GM21717 (cell line): ENCODE results near the gene TLCD5.

Experiments
- ATAC-seq: cut with Tn5 transposase; IDR thresholded peaks from one replicate; pipeline ENCODE4 v1.9.1; 2021; ENCODE audit warnings: mild to moderate bottlenecking, moderate library complexity; ENCODE audit not compliant: unreplicated experiment

The TLCD5 gene

DNA sequence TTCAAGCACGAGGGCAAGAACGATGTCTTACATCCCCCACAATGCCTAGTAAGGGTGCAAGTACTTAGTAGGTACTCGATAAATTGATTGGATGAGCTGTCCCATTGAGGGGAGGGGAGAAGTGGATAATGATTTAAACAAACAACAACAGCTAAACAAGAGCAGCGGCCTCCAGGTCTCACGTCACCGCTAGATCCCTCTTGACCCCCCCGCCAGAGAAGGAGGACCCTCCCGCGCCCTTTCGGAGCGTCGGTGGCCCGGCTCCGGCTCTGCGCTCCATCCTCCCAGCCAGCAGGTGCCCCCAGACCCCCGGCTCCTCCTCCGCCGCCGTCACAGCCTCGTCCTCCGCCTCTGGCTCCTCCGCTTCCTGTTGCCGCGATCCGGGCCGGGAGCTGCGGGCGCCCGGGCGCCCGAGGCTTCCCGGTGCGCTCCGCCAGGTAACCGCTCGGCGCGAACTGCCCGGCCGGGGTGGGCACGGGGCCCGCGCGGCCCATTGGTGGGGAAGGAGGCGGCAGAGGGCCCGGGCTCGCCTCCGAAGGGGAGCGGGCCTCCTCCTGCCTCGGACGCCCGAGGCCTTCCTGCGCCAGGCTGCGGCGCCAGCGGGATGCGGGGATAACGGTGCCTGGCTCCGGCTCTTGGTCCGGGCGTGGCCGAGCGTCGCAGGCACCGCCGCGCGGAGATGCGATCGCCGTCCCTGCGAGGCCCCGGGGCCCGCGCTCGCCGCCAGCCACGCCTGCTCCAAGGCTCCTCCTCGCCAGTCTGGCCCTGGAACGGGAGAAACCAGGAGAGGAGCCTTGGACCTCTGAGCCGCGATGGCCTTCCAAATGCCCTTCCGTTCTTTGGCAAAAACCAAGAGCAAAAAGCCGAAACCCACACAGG, at the start of gene TLCD5:
Gene TLCD5 (plus strand): TSS at position 368 of the 879 bp plus-strand sequence. CDS start 2,143 bp downstream, outside the sequence.
- ATAC-seq = peak; percentile 73

DNA sequence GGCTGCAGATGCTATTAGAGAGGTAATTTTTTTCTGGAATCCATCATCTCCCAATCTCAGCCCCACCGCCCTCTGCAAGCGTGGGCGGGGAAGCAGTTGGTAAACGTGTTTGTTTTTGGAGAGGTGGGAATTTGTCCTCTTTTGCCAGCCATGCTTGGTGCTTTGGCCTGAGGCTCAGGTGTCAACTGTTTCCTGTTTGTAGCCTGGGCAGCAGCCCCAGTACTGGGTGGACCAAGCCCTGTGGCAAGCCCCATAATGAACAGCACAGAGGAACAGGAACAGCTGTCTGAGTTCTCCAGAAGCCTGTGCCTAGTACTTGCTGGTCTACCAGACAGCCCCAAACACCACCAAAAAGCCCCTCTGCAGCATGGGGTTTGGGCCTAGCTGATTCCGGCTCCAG, 45.6 kb upstream of the TLCD5 start:
- ATAC-seq = no peak

DNA sequence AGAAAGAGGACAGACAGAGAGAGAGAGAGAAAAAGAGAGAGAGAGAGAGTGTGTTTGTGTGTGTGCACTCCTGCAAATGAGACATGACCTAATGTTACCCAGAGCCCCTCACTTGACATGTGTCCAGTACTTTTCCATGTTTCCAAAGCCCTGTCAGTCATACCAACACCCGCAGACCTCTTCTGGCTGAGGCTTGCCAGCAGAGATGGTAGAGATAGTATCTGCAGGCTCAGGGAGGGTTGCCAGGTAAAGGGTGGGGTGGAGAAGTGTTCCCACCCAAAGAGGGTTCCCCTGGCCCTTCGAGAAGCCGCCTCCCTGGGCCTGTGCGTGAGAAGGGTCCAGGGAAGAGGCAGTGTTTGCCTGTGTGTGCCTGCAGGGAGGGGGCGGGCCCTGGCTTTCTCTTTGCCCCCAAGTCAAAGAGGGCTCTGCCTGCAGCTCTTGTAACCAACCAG, 44.5 kb upstream of the TLCD5 start:
- ATAC-seq = no peak

DNA sequence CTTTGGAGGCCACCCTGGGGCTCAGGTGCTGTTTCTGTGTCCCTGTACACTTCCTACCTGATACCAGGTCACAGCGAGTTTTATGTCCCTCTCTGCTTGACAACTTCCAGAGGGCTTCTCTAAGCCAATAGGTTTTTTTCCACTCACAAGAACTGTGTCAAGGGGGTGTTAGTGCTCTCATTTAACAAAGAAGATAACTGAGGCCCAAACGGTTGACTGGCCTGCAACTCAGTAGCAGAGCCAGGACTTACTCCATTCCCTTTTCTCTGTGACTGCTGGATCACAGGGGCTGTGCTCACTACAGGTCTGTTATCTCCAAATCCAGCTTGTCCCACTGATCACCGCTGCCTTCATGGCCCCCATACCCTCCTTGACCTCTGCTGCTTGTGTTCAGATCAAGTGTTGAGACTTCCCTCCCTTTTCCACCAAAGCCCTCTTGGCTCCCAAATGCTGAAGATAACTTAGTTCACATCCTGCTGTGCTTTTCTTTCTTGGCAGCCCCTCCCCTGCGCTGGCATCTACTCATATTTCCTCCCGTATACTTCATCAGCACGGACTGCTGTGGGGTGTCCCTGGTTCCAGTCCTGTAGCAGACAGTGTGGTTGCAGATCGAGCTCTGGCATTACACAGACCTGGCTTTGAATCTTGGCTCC, 43.8 kb upstream of the TLCD5 start:
- no peak for ATAC-seq

DNA sequence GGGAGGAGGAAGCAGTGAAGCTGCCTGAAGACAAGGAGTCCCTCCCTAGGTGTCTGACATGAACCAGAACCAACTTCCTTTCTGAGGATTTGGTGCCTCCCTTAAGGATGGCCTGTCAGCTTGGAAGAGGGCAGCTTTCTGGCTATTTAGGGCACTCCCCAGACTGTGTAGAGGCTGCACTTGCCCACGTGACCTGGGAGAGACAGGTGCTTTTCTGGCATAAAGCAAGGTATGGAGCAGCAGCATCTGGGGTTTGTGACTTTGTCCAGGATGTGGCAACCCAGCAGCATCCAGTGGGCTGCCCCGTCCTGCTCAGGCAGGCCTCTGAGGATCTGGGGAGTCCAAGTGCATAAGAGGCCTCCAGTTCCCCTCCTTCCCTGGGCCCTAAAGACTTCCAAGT, 42.0 kb upstream of the TLCD5 start:
- no peak for ATAC-seq

DNA sequence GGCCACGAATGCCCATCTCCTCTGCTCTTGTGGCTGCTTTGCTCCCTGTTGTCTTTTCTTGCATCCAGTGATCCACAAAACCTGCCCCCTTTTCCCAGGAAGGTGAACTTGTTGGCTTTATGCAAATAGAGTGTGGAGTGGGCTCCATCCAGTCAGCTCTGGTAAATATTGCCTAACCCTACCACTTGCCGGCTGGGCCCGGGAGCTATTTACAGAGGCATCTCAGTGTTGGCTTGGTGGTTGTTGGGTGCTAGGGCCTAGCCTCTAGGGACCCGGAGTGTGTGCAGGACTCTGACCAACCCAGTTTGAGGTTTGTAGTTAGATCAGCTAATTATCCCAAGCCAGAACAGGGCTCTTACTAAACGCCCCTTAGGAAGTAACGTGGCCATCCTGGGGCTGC, 40.8 kb upstream of the TLCD5 start:
- no peak for ATAC-seq

DNA sequence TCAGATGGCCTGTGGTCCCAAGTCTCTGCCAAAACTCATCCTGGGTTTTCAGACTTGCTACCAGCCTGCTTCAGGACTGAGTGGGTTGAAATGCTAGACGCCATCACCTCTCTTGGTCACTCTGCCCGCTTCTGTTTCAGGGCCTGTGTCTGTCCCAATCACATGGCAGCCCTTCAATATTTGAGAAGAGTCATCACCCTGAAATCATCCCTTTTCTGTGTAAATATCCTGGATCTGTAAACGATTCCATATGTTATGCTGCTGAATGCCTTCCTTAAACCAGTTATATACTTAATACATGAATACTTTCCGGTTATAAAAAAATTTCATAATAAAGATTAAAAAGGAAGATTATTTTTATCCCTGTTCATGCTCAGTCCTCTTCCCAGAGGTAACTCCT, 39.8 kb upstream of the TLCD5 start:
- ATAC-seq = no peak

DNA sequence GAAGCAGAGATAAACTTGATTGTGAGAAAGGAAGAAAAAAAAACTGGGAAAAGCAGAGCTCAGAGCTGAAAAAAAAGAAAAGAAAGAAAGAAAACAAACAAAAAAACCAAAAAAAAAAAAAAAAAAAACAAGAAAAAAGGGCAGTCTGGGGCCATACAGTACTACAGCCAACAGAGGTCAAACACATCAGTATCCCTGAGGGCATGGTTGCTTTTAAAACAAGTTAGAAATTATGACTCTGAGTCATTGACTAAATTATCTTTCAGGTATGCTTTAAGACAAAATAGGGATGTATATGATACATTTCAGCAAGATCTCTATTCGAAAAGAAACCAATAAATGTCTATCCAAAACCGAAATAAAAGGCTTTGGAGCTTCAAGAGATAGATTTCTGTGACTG, 37.1 kb upstream of the TLCD5 start:
- no peak for ATAC-seq

DNA sequence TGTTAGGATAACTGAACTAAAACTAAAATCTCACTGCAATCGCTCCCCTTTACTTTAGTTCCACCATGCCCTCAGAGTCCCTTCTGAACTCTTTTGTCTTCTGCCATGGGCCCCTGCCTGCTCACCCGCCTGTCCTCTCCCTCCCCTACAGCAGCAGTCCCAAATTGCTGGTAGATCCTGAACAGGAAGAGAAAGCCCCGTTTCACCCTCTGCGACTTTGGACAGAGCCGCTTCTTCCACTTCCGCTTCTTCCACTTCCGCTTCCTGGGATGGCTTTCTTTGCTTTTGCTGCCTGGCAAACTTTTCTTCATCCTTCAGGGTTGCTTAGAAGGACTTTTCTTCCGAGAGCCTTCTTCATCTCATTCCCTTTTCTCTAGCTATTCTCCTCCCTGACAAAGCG, 35.7 kb upstream of the TLCD5 start:
- ATAC-seq = no peak

DNA sequence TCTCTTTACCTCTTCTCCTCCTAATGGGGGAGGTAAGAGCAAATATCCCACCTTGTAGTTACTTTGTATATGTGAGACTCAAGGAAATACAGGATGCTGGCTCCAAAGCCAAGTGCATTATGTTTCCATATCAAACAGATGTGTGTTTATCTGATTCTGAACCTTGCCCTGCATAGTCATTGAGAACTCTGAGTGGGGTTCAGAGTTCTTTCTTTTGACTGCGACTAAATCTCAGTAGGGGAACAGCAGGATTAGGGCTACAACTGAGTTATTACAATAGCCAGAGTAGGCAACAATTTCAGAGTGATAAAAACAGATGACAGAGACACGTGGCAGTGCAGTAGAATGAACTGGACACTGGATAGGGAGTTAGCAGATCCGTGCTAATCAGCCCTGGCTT, 34.1 kb upstream of the TLCD5 start:
- no peak for ATAC-seq

DNA sequence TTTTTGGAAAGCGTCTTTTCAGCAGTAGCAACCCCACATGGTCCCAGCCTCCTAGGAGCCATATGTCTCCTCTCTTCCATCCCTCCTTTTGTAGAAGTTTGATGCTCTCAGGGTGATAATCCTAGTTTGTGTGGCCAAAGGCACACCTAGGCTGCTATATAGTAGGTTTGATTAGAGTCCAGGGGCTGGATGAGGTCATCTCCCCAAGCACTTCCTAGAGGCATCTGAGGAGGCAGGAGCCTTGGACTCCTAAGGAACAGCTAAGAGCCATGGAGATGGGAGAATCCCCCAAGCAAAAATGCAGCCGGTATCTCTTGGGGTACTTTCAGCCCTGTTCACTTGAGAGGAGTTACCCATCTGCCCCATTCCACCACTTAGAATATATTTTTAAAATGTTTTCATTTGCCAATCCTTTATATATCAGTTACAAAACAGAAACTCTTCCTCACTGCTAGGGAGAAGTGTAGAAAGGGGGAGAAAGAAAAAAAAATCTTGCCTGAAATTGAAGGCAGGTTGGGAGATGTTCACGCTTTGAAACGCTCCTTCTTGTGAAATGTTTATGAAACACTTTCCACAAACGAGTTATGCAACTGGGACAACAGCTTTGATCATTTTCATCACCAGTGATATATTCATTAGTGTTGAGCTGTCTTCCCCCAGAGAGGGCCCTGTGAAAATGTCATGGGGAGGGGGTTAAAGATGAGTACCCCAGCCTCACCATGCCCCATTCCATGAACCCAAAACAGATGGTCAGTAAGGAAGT, 31.9 kb upstream of the TLCD5 start:
- ATAC-seq = no peak

DNA sequence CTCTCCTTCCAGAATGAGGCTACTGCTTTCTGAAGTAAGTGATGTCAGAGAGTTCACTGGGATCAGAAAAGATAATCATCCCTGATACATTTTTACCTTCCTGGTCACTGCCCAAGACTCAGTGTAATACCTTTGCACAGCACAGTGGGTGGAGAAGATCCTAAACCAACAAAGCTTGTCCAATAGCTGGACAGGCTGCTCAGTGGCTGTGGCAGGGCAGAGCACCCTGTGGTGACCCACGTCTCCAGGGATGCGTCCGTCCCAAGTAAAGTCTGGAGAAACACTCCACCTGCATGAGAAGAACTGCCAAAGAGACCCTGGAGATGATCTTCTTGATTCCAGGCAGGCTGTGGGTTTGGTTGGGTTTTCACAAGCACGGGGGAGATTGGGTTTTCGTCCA, 31.0 kb upstream of the TLCD5 start:
- ATAC-seq = no peak

DNA sequence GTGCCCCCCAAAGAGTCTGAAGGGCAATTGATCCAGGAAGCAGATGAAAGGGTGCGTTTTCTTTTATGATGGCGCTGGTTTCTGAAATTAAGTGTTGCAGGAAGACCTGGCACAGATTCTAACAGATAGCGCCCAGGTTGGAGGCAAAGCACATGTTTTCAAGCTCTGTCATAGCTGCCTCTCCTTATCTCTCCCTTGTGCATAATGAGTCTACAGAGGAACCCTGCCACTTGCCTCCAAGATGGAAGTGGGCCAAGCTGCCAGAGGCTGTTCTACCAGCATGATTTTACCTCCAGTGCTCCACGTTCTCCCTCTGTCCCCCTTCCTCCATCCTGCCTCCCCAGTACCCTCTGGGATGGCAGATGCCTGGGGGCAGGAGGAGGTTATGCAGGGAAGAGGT, 30.0 kb upstream of the TLCD5 start:
- ATAC-seq = no peak

DNA sequence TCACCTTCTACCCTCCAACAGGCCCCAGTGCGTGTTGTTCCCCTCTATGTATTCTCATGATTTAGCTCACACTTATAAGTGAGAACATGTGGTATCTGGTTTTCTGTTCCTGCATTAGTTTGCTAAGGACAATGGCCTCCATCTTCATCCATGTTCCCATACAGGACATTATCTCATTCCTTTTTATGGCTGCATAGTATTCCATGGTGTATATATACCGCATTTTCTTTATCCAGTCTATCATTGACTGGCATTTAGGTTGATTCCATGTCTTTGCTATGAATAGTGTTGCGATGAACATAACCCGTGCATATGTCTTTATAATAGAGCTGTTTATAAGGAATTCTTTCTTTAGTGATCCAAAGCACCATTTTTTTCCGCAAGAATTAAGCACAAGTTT, 28.5 kb upstream of the TLCD5 start:
- ATAC-seq = no peak

DNA sequence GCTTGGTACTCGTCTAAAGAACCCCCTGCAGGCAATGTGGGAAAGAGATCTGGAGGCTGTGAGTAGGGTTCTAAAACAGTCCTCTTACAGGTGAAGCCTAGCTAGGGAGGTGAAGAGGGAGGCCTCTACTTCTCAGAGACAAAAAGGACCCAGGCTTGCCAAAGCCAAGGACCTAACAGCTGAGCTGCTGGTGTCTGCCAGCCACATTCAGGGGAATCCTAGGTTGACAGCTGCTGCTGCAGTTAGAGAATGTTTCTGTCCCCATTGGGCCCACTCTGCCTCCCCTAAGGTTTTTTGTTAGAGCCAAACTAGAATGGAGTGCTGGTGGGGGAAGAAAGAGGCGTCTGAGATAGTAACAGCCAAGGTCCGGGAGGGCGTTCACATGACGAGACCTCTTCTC, 26.6 kb upstream of the TLCD5 start:
- no peak for ATAC-seq

DNA sequence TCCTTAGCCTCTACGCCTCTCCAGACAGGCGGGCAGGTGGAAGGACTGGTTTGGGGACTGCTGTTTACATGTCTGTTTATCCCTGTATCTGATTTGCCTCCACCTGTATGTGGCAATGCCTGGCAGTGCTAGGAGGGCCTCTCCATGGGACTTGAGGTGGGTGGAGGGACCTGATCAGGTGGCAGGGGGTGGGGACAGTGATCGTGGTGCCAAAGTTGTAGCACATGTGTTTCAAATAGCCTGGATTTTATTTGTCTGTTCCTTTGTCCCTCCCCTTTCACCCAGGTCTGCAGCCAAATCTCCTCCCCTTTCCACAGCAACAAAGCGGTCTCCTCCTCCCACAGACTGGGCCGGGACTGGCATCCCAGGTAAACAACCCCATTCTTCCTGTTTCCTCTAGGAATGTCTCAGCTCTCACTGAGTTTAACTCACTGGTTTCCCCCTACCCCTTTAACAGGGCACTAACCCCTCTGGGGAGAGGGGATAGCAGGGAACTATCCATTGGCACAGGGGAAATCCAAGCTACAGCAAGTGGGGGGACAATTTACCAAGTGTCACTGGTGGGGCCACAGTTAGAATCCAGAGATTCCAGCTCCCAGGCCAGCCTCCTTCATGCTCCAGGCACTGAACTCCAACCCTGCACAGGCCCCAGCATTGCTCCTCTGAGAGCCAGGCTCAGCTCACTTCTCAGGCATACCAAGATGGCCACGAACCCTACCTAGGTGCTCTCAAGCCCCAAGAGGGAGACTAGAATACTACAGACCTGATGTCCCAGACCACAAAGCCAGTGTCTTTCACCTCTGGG, 22.9 kb upstream of the TLCD5 start:
- ATAC-seq = no peak

DNA sequence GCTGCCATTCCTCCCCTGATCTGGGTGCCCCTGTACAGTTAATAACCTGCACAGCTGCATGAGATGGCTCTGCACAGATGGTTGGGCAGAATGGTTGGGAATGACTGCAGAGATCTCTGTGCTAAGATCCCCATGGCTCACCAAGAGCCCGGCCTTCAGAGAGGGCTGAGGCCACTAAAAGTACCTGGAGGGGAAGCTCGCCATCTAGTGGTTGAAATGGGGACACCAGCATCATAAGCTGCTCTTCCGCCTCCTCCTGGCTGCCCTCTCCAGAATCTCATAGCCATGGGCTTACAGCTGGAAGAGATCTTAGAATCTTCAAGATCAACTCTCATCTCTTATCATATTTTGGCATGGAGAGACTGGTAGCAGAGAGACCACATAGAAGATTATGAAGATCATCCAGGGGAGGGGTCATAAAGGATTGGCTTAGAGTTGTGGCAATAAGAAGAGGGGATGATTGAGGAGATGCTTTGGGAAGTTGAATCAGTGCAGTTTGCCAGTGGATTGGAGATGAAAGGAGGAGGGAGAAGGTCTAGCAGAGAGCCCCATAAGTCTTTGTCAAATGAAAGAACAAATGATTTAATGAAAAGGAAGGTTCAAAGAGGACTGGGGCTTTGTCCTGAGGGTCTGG, 22.0 kb upstream of the TLCD5 start:
- peak; percentile 61 for ATAC-seq

DNA sequence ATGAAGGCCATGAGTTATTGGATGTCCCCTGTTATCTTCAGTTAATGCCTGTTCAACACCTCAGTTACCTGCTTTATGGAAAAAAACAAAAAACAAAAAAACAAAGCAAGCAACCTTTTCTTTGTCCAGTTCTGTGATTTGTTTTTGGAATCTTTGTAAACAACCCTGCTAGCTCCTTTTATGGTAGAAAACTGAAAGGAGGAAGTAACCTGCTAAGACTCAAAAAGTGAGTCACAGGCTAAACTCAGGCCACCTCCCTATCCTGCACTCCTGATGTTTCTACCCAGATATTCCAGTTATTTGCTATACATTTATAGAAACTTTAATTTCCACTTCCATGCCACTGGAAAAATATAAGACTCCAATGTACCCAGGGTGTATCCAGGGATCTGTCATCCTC, 20.6 kb upstream of the TLCD5 start:
- no peak for ATAC-seq

DNA sequence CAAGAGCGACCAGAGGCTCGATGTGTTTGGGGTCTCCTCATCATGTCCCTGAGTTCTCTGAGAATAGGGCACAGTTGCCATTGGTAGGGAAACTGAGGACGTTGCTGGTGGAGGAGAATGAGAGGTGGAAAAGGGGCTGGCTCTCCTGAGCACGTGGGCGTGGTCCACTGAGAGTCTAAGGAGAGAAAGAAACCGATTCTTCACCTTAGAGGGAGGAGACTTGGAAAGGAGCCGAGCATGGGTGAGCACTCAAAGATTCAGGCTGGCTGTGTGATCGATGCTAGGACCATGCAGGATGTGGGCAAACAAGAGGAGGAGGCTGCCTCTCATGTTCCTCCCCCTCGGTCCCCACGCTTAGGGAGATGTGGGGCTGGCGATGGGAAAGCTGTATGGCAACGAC, 19.8 kb upstream of the TLCD5 start:
- no peak for ATAC-seq

DNA sequence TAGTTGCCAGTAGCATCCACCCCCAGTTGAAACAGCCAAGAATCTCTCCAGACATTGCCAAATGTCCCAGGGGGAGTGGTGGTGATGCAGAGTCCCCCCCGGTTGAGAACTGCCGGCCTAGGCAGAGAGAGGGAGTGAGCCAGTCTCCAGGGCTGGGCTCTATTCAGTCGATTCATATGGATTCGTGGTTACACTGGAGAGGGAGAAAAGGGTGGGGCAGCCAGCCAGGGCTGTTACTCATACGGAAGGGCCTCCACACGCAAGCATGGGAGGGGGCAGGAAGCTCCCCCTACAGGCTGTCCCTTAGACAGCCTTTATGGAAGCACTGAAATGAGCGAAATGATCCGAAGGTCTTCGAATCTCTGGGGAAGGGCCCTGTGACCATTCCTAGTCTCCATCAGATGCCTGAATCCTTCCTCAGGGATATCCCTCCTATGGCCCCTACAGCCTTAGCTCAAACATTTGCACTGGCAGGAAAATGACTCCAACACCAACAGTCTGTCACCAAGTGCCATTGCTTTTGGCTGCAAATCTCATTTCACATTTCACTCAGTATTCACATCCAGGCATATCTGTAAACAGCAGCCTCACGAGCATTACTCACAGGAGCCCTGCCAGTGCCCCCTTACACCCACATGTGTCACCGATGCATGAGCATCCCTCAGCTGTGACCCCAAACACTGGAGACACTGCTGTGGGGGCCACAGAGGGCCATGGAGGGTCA, 18.4 kb upstream of the TLCD5 start:
- ATAC-seq = no peak
